Myocyte (in vitro differentiated cells): Measurements from ENCODE around the gene CPLX3. TPM values are rescaled to one million over a fixed set of nuclear protein-coding genes. Genes with fewer than 3 reads are reported as not detected.

Experiments
- DNase-seq: peaks from one replicate; pipeline ENCODE4 v3.0.0-alpha.2; 2012; ENCODE audit warnings: low read depth
- total RNA-seq: library from RNA; depleted of rRNA; stranded (reverse); fragments of >200 nt; gene quantifications from 2 replicates; pipeline ENCODE4 v1.2.3, GENCODE V29; 2014

The CPLX3 gene
- total RNA-seq, 1 donor from 2014 or later, result not detected

DNA sequence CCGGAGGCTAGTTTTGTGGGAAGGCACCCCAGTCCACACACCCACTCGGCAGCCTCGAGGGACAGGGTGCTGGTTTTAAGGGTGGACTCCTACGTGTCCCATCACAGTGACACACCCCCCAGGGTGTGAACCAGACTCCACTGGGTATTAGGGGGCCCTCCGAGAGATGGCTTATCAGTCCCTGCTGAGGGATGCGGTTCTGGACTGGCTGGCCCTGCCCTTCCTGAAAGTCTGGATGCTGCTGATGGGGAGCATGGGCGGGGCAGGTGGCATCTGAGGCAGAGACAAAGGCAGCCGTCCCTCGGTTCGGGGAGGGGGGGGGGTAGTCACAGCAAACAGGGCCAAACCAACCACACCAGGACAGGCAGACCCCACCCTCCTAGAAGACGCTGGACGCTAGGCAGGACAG is 17.5 kb downstream of the CPLX3 start:
- no peak for DNase-seq

DNA sequence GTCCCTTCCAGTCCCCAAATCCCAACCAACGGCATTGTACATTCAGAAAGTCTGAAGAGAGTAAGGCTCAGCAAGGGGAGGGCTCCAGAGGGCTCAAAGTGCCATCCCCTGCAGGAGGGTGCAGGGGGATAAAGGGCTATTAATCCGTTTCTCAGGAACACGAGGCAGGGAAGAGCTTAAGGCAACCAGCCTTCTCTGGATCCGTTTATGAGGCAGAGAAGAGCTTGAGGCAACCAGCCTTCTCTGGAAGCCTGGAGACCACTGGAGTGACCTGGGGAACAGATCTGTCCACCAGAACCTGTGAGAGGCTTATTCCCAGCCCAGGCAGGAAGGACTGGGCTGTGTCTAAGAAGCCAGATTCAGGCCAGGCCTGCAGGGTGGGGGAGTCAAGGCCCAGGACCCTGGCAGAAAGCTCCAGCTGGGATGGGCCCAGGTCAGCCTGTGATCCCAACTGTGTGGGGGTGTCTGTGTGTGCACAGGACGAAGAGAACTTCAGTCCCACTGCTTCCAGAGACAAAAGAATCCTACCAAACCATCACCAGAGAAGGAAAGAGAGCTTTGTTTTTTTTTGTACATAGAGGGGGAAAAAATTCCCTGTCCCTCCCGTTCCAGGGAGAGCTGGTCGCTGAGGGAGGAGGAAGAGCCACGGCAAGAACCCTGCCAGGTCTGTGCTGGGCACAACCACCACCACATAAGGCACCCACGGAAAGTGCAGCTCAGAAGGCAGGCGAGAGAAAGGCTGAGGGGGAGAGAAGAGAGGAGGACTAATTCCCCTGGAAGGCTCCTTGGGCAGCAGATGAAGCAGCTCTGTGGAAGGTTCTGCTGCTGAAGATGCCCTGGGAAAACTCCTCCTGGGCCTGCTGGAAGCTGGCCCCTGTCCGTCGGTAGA is 18.1 kb downstream of the CPLX3 start:
- no peak for DNase-seq

DNA sequence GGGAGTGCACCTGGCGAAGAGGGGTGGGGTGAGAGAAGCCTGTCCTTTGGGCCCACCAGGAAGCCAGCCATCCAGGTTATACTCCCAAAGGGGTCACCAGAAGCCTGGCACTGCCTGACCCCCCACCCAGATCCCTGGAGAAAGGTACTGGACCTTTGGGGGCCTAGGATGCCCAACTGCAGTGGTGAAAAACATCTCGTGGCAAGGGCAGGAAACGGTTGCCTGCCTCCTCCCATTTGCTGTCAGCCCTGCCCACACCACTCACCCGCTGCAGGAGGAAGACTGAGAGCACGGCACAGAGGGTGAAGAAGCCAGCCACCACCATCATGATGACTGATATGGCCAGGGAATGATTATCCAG is 18.8 kb downstream of the CPLX3 start:
- DNase-seq, result no peak

DNA sequence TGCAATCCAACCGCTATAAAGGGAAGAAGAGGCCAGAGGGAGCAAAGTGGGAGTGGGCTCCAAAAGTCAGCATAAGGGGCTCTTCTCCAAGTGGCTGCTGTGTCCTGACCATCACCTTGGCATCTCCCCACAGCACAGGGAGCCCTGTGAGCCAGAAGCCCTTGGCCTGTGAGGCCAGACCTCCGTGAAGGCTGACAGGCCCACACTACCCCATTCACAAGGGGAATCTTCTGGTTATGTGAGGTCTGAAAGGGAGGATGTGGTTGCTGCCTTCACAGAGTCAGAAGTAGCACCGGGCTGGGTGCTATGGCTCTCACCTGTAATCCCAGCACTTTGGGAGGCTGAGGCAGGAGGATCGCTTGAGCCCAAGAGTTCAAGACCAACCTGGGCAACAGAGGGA is 19.2 kb downstream of the CPLX3 start:
- DNase-seq, result no peak

DNA sequence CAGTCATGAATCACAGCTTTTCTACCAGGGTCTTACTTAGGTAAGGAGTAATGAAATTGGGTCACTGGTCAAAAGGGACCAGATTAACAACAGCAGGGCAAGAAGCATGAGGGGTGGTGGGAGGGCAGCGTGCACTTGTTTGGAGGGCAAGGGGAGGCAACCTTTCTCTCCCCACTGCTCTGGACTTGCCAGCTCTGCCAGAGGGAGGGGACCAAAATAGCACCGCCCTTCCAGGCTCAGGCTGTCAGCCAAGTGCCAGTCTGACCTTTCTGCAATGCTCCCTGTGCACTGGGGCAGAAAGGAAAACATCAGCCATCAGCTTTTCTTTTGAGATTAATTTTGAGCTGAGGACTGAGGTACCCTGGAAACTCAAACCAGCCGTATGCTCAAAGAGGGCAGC is 21.0 kb downstream of the CPLX3 start:
- DNase-seq, result no peak

DNA sequence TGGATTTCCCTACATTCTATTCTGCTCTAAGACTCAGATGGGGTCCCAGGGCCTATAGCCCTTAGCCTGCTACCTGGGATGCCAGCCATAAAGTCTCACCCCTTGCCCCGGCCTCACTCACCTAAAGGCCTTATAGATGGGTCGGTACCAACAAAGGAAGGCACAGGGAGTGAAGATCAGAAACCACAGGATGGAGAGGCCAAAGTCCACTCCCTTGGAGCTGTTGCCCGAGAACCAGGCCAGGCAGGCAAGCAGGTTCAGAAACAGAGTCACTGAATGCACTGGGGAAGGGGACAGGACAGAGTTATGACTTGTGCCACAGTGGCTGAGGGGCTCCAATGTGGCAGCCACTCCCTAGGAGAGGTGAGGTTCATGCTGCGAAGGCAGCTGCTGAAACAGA is 24.0 kb downstream of the CPLX3 start:
- DNase-seq, result no peak

DNA sequence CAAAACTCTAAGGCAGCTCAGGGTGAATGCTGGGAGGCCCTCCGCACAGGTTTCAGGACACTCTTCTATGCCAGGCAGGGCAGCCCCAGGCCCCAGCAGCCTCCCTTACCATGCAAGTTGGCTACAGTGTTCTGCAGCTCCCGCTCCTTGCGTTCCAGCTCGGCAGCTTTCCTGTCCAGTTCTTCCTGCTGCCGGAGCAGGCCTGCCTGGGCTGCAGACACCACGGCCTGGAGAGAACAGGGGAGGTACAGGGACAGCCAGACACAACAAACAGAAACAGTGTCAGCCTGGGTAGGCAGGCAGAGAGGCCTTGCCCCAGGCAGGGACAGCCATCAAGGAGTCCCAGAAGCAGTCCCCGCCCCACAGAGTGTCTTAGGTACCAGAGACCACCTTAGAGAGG is 25.5 kb downstream of the CPLX3 start:
- no peak for DNase-seq

DNA sequence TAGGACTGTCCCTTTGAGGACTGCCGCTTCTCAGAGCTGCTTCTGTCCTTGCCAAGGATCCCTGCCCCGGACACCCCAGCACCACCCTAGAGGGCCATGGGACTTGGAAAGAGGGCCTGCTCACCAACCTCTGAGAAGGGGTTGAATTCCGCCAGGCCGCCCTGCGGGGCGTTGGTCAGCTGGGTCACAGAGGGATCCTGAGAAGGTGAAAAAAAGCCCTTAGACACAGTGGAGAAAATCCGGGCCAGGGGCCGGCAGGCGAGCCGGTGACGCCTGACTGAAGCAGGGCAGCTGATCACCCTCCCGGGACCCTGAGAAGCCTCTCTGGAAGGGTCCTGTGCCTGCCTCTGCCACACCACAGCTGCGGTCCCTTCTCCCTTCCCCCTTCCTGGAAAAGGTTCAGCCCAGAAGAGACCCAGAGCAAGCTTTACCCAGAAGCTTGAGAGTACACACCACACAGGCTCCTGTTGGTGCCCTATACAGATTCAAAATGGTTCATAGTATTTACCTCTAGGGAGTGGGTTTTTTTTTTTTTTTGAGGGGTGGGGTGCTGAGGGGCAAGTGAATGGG is 28.1 kb downstream of the CPLX3 start:
- DNase-seq, result peak; percentile 53

DNA sequence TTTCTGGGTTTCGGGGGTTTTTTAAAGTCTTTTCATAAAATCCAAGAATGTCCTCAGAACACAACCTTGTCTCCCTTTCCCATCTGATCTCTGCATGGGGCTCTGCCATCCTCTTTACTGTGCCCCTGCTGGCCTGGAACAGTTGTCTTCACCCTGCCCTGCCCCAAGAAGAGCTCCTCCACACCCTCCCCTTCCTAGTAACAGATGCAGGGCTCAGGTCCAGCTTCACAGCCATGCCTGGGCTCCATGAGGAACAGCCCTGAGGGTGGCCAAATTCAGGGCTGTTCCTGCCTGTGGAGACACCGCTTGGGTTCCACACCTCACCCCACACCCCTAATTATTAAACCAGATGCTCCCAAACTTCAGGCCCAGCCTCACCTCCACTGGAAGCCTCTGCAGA is 29.4 kb downstream of the CPLX3 start:
- peak; percentile 93 for DNase-seq

DNA sequence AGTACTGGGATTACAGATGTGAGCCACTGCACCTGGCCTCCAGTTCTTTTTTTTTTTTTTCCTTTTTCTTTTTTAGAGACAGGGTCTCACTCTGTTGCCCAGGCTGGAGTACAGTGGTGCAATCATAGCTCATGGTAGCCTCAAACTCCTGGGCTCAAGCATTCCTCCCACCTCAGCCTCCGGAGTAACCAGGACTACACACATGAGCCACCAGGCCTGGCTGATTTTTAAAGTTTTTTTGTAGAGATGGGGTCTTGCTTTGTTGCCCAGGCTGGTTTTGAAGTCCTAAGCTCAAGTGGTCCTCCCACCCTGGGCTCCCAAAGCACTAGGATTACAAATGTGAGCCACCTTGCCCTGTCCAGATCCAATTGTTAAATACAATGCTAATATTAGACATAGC is 30.1 kb downstream of the CPLX3 start:
- no peak for DNase-seq

DNA sequence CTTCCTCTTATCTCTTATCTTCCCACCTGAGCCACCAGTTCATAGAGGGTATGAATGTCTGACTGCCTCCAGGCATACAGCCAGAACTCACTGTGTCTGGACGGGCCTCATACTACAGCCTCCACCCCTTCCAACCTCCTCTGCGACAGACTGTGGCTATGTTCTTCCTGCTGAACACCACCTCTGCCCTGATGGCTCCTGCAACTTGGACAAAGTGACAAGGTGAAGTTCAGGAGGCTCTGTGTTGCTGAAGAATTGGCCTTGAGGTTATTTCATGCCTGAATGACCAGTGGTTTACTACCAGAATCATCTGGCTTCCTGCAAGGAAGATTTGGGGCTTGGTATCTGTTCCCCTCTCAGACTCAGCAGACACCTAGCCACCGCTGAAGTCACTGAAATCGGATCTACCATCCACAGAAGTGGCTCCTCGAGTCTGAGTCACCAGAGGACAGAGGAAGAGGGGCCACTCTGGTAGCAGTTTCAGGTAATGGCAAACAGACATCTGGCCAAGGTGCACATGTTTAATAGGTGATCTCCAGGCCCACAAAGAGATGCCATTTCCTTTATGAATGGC is 30.7 kb downstream of the CPLX3 start:
- DNase-seq, result no peak

DNA sequence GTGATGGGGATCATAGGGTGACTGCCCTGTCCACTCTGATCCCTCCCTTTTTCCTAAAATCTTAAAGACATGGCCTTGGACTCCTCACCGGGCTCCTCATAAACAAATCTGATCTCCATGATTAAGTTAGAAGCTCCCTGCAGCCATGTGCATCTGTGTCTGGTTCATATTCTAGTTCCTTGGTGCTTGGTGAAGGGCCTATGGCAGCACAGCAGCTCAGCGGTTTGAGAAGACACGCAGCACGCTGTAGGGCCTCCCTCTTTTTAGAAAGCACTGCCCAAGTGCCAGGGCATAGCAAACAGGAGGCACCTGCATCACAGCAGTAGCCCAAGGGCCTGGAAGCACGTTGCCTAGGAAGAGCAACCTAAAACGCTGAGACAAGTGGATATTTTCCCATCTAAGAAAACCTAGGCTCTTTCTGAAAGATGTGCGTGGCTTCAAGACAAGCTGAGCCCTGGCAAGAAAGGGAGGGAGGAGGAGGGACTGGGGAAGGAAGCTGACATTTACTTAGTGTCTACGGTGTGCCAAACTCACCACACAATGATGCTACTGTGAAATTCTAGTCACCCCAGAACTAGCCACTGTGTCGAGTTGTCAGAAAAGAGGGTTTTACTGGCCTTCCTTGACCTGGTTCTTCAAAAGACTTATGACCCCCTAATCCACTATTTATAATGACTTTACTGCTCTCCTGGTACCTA is 31.4 kb downstream of the CPLX3 start:
- DNase-seq, result no peak

DNA sequence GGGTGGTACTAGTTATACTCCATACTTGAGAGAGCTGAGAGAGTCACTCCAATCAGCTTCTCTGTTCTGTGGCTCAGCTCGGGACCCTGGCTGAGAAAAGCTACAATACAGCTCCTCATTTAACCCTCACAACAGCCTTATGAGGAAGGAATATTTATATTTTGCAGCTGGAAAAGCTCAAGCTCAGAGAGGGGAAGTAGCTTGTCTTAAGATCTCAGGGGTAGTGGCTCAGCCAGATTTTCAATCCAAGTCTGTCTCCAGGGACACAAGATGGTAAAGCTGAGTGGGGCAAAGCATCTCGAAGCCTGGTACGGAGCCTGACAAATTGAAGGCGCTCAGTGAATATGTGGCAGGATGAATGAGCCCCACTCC is 31.9 kb downstream of the CPLX3 start:
- DNase-seq, result no peak

DNA sequence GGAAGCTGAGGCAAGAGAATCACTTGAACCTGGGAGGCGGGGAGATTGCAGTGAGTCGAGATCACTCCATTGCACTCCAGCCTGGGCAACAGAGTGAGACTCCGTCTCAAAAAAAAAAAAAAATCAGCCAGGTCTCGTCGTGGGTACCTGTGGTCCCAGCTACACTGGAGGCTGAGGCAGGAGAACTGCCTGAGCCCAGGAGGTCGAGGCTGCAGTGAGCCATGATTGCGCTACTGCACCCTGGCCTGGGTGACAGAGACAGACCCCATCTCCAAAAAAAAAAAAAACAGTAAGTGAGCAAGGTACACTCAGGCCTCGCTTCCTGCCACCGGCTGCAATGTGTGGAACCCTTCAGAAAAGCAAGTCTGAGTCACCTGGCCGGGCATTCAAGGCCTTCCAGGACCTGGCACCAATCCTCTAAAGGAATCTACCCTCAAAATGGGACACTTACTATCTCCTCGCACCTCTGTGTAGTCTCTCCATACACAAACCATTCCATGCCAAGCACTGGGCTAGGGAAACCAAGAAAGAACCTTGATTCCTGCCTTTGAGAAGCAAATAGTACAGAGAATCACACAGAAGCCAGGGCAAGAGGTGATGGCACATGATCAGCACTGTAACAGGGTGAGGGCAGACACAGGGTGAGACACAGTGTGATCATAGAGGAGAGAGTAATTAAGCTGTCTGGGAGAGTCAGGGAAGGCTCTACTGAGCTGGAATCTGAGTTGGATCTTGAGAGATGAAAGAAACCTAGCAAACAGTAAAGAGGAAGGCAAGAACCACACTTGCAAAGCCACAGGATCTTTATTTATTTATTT is 37.0 kb downstream of the CPLX3 start:
- no peak for DNase-seq

DNA sequence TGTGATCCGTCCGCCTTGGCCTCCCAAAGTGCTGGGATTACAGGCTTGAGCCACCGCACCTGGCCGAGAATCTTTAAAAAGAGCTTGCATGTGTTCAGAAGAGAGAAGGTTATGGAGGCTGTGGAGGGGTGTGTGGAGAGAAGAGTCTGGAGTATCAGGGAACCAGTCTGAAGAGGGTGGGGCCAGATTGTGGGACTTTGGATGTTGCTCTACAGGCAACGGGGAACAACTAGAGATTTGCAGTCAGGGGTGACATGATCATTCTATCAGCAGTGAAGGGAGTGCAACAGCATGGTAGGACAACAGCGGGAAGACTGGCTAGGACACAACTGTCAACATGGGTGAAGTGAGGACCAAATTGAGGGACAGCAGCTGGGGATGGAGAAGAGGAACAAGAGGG is 37.9 kb downstream of the CPLX3 start:
- DNase-seq, result no peak

DNA sequence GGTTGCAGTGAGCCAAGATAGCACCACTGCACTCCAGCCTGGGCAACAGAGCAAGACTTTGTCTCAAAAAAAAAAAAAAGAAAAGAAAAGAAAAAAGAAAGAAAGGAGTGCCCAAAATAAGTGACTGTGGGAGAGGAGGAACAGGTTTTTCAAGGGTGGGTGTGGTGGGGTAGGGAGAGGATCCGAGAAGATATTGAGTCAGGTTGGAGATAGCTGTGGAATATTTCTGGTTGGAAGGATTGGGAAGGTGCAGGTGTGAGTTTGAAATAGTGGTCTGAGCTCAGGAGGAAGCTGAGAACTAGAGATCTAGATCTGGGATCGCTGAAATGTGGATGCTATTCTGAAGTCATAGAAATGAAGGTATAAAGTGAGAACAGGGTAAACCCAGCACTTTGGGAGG is 38.9 kb downstream of the CPLX3 start:
- DNase-seq, result no peak

DNA sequence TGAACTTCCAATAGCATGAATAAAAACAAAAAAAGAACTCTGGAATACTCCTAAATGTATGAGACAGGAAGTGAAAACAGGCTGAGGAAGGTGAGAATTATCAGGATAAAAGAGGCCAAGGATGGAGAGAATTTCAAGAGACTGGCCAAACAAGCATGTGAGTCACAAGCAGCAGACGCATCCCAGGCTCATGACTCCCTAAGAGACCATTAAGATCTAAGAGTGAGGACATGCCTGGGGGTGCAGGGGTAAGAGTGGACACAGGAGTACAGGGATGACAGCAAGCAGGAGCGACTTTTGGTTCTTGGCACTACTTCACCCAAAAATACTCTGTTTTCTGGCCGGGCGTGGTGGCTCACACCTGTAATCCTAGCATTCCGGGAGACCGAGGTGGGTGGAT is 39.7 kb downstream of the CPLX3 start:
- DNase-seq, result peak; percentile 56

DNA sequence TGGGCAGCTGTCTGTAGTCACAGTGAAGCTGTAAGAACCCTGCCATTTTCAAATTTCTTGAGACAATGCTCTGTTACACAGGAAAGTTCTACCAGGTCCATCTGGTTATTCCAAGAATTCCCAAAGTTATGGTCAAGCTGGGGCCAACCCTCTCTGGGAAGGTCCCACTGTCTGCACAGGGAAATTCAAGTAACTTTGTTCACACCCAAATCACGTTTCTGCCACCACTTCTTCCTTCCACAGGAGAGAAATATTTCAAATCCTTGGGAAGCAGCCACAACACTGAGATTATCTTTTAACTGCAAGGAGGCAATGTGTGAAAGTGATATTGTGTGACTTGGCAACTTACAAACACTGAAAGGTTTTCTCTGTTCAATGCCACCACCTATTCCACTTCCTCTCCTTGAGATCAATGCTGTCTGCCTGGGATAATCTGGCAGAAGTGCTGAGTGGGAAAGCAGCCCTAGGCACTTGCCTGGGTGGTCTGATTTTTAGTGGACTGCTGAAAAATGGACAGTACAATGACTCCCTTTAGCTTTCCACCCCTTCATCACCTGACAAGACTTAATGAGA is 41.1 kb downstream of the CPLX3 start:
- DNase-seq, result no peak

DNA sequence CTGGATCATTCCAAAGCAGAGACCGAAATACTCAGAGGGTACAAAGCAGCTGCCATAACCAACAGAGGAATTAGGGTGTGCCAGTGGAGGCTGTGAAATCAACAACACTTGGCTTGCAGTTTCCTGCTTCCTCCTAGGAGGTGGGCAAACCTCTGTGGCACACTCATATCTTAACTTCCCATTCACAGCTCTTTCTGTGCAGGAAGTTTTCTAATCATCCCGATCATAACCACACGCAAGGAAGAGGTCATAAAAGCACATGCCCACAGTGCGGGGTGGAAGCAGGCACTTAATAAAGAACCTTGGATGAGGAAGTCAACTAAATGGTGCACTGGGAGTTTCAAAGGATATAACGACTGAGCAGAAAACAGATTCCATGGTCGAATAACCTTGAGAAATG is 41.6 kb downstream of the CPLX3 start:
- DNase-seq, result peak; percentile 91

DNA sequence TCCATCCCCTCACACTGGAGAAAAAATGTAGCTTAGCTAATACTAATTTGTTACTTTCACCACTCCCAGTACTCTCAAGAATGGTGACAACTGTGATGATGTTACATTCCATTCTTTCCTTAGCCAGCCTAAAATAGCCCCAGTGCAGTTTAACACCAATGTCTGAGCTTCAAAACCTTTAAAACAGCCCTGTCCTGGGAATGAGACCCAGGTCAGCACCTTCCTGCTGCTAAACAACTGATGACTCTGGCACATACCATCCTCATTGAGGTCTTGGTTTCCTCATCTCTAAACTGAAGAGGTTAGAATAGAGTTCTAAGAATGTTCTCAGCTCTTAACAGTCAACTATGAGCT is 42.9 kb downstream of the CPLX3 start:
- peak; percentile 82 for DNase-seq
